HCT116 (cell line): ENCODE data around the gene OR51F2. TPM values are rescaled to one million over a fixed set of nuclear protein-coding genes. Genes with fewer than 3 reads are reported as not detected.

Experiments
- ATAC-seq: fragments of 200-7000 bp; cut with Tn5 transposase; 2 replicates; pipeline ENCODE4 v1.9.1; 2020; ENCODE audit warnings: mild to moderate bottlenecking, moderate library complexity
- BruUV-seq: library from RNA; stranded (reverse); fragments of 400-500 nt; replicated peaks from 2 replicates; lab custom pipeline; 2021; lab: Mats Ljungman, UMichigan
- CTCF ChIA-PET: fragments of 300-600 bp; sonication (Branson Sonifier 250); formaldehyde crosslinking; loops from one replicate; lab custom pipeline; 2021; ENCODE audit warnings: antibody characterized with exemption; lab: Charles Lee
- POLR2A ChIA-PET: fragments of 300-600, 350-600 bp; sonication (Branson Sonifier 250); formaldehyde crosslinking; loops from one replicate; lab custom pipeline; 2021; ENCODE audit warnings: antibody characterized with exemption; lab: Charles Lee
- RAD21 ChIA-PET, 2 experiments: fragments of 300-600 bp; sonication (Branson Sonifier 250); formaldehyde crosslinking; loops; one replicate each; lab custom pipeline; 2023; ENCODE audit warnings: low total read pairs in 2 of 2; ENCODE audit not compliant: uncharacterized antibody in 2 of 2, unreplicated experiment in 2 of 2, low non-redundant PET in 1 of 2; lab: Charles Lee
- DNase-seq: peaks from one replicate; pipeline ENCODE4 v3.0.0-alpha.2; 2010; ENCODE audit warnings: low read depth, low spot score
- H2AFZ ChIP-seq: fragments of 200-600 bp; shearing (Covaris generic), sonication (generic); 2 replicates; pipeline ENCODE4 v1.6.1; 2017; ENCODE audit warnings: low read depth, mixed run types, mixed read lengths, antibody characterized with exemption, low read length; ENCODE audit not compliant: poor library complexity, severe bottlenecking
- H3K27ac ChIP-seq: 2 replicates; pipeline ENCODE4 v1.5.1; 2012; ENCODE audit warnings: low read depth, low read length
- H3K27me3 ChIP-seq: fragments of 200-600 bp; sonication (generic); 2 replicates; pipeline ENCODE4 v1.6.1; 2016; ENCODE audit warnings: mixed run types, low read length, mixed read lengths; ENCODE audit not compliant: insufficient read depth
- H3K36me3 ChIP-seq, 2 experiments: fragments of 200-500 bp in 1 of 2; fragments of 200-600 bp in 1 of 2; sonication (Bioruptor generic) in 1 of 2; sonication (generic) in 1 of 2; 2 replicates each; pipeline versions ENCODE4 v1.5.1 to v1.6.1; 2014 to 2016; ENCODE audit warnings: low read length in 2 of 2, inconsistent platforms in 1 of 2, mixed read lengths in 1 of 2, mixed run types in 1 of 2; ENCODE audit not compliant: insufficient read depth in 2 of 2, control insufficient read depth in 1 of 2
- H3K4me1 ChIP-seq, 2 experiments: fragments of 200-600 bp in 1 of 2; sonication (generic) in 1 of 2; 2 replicates each; pipeline versions ENCODE4 v1.5.1 to v1.6.1; 2012 to 2017; ENCODE audit warnings: low read length in 2 of 2, inconsistent platforms in 1 of 2, mild to moderate bottlenecking in 1 of 2, mixed read lengths in 1 of 2, mixed run types in 1 of 2, moderate library complexity in 1 of 2; ENCODE audit not compliant: insufficient read depth in 2 of 2, control insufficient read depth in 1 of 2
- H3K4me2 ChIP-seq: fragments of 200-600 bp; sonication (generic); 2 replicates; pipeline ENCODE4 v1.6.1; 2017; ENCODE audit warnings: mixed run types, low read length, mixed read lengths
- H3K4me3 ChIP-seq, 2 experiments: fragments of 200-600 bp in 1 of 2; sonication (generic) in 1 of 2; replicated peaks in 1 of 2; 2 replicates each; pipeline ENCODE4 v1.5.1; 2011 to 2016; ENCODE audit warnings: low read length in 2 of 2, control low read depth in 1 of 2, low read depth in 1 of 2, mild to moderate bottlenecking in 1 of 2, mixed read lengths in 1 of 2, mixed run types in 1 of 2
- H3K79me2 ChIP-seq: fragments of 200-600 bp; sonication (generic); 2 replicates; pipeline ENCODE4 v1.6.1; 2017; ENCODE audit warnings: mild to moderate bottlenecking, mixed run types, low read length, moderate library complexity, mixed read lengths; ENCODE audit not compliant: insufficient read depth
- H3K9ac ChIP-seq: fragments of 200-600 bp; sonication (generic); 2 replicates; pipeline ENCODE4 v1.6.1; 2016; ENCODE audit warnings: low read length, mixed read lengths
- H3K9me2 ChIP-seq: fragments of 200-600 bp; sonication (generic), shearing (Covaris generic); 2 replicates; pipeline ENCODE4 v1.6.1; 2017; ENCODE audit warnings: mixed run types, mild to moderate bottlenecking, moderate library complexity; ENCODE audit not compliant: insufficient read depth
- H3K9me3 ChIP-seq, 2 experiments: fragments of 200-500 bp in 1 of 2; fragments of 200-600 bp in 1 of 2; sonication (Bioruptor generic) in 1 of 2; sonication (generic) in 1 of 2; 2 replicates each; pipeline ENCODE4 v1.6.1; 2014 to 2017; ENCODE audit warnings: low read length in 2 of 2, mixed read lengths in 2 of 2, inconsistent platforms in 1 of 2, low read depth in 1 of 2, mild to moderate bottlenecking in 1 of 2, mixed run types in 1 of 2, moderate library complexity in 1 of 2; ENCODE audit not compliant: control insufficient read depth in 1 of 2, insufficient read depth in 1 of 2
- H4K20me1 ChIP-seq: fragments of 200-600 bp; sonication (generic), shearing (Covaris generic); 2 replicates; pipeline ENCODE4 v1.6.1; 2017; ENCODE audit warnings: mixed run types, mild to moderate bottlenecking, moderate library complexity; ENCODE audit not compliant: insufficient read depth
- CBX3 ChIP-seq: IDR thresholded peaks from 2 replicates; pipeline ENCODE4 v1.6.1; 2012; ENCODE audit warnings: low read depth
- CEBPB ChIP-seq: IDR thresholded peaks from 2 replicates; pipeline ENCODE4 v1.6.1; 2012; ENCODE audit warnings: low read depth
- EGR1 ChIP-seq: IDR thresholded peaks from 2 replicates; pipeline ENCODE4 v1.6.1; 2012; ENCODE audit warnings: low read depth
- ELF1 ChIP-seq: IDR thresholded peaks from 2 replicates; pipeline ENCODE4 v1.6.1; 2012; ENCODE audit warnings: low read depth, borderline replicate concordance
- EZH2 ChIP-seq: fragments of 200-600 bp; sonication (generic); IDR thresholded peaks from 2 replicates; pipeline ENCODE4 v1.6.1; 2017; ENCODE audit warnings: antibody characterized with exemption, mixed run types
- FOSL1 ChIP-seq: IDR thresholded peaks from 2 replicates; pipeline ENCODE4 v1.6.1; 2012; ENCODE audit warnings: low read depth
- POLR2A ChIP-seq: IDR thresholded peaks from 2 replicates; pipeline ENCODE4 v1.7.0; 2011; ENCODE audit warnings: borderline replicate concordance; ENCODE audit not compliant: insufficient read depth, insufficient read length; ENCODE audit errors: extremely low read depth
- POLR2AphosphoS5 ChIP-seq: IDR thresholded peaks from 2 replicates; pipeline ENCODE4 v1.6.1; 2011; ENCODE audit warnings: mild to moderate bottlenecking, low read depth, low read length, moderate library complexity
- RAD21 ChIP-seq: IDR thresholded peaks from 2 replicates; pipeline ENCODE4 v1.6.1; 2012; ENCODE audit warnings: low read depth, mild to moderate bottlenecking
- SIN3A ChIP-seq: IDR thresholded peaks from 2 replicates; pipeline ENCODE4 v1.6.1; 2012; ENCODE audit warnings: low read depth
- SRF ChIP-seq: IDR thresholded peaks from 2 replicates; pipeline ENCODE4 v1.6.1; 2012; ENCODE audit warnings: low read depth
- TCF7L2 ChIP-seq: IDR thresholded peaks from 2 replicates; pipeline ENCODE4 v1.7.0; 2011; ENCODE audit warnings: borderline replicate concordance, inconsistent platforms; ENCODE audit not compliant: insufficient read depth, insufficient read length; ENCODE audit errors: extremely low read depth
- YY1 ChIP-seq: IDR thresholded peaks from 2 replicates; pipeline ENCODE4 v1.6.1; 2011; ENCODE audit warnings: low read length, low read depth, moderate library complexity, mild to moderate bottlenecking; ENCODE audit not compliant: insufficient replicate concordance; ENCODE audit errors: extremely low read depth
- ZFX ChIP-seq: fragments of 450-650 bp; IDR thresholded peaks from 2 replicates; pipeline ENCODE4 v1.6.1; 2017
- ZNF274 ChIP-seq: fragments of 200-500 bp; sonication (Bioruptor generic); IDR thresholded peaks from 2 replicates; pipeline ENCODE4 v1.6.1; 2014; ENCODE audit warnings: mild to moderate bottlenecking, low read depth, low read length, inconsistent platforms
- intact Hi-C: fragments of 100-400 bp; cut with micrococcal nuclease; formaldehyde crosslinking; loops from 2 replicates; pipeline ENCODE4 v1.10.0; 2022
- total RNA-seq: library from RNA; stranded (reverse); gene quantifications from one replicate; pipeline ENCODE4 v1.2.1, GENCODE V29; 2021; ENCODE audit not compliant: unreplicated experiment
- TF ChIP-seq, protein P1 (sequence below), 3 experiments: fragments of 200-600 bp in 1 of 3; sonication (generic) in 1 of 3; IDR thresholded peaks in 2 of 3; conservative IDR thresholded peaks in 1 of 3; 2 replicates each; pipeline ENCODE4 v1.5.1; 2012 to 2017; ENCODE audit warnings: low read depth in 2 of 3, low read length in 2 of 3, antibody characterized with exemption in 1 of 3, borderline replicate concordance in 1 of 3, control low read depth in 1 of 3, mild to moderate bottlenecking in 1 of 3, mixed read lengths in 1 of 3, mixed run types in 1 of 3, moderate library complexity in 1 of 3; ENCODE audit not compliant: insufficient read depth in 1 of 3
- TF ChIP-seq, protein P2 (sequence below): IDR thresholded peaks from 2 replicates; pipeline ENCODE4 v1.6.1; 2012
- TF ChIP-seq, protein P3 (sequence below): IDR thresholded peaks from 2 replicates; pipeline ENCODE4 v1.6.1; 2012
- TF ChIP-seq, protein P4 (sequence below): IDR thresholded peaks from 2 replicates; pipeline ENCODE4 v1.6.1; 2012; ENCODE audit warnings: low read depth

Gene OR51F2
- total RNA-seq, 1 experiment from 2014 or later, result not detected

DNA sequence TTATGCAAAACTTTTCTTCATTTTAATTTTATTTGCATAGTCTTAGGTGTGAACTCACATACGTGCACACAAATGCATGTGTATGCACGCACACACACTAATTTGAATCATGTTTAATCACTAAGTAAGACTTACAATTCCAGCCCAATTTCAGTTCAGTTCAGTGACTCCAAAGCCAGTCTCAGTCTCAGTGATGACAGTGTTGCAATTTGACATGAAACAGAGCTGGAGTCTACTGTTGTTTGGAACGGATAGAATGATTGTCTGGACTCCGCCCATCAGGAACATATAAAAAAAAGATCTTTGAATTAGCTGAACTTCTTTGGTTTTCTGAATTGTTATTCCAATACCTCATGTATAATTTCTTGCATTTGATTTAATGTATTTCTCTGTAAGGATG, 42.8 kb downstream of the OR51F2 start:
- no peak overlapping the region for H3K9ac ChIP-seq
- RAD21 ChIA-PET, result no interaction called here
- no peaks in the 10 kb centered on the region for H3K79me2 ChIP-seq
- ATAC-seq, result no peak
- DNase-seq, result no peak
- no peak overlapping the region for H3K27ac ChIP-seq
- BruUV-seq, result no TSS peak
- no peaks in the 10 kb centered on the region for H3K9me2 ChIP-seq
- no peaks in the 10 kb centered on the region for H3K4me1 ChIP-seq
- CTCF ChIA-PET, result no interaction called here
- H3K4me3 ChIP-seq, result no peak overlapping the region
- H4K20me1 ChIP-seq, result no peaks in the 10 kb centered on the region
- TF ChIP-seq EZH2, result no peak
- TF ChIP-seq SIN3A, result no peak
- TF ChIP-seq, protein P1, sequence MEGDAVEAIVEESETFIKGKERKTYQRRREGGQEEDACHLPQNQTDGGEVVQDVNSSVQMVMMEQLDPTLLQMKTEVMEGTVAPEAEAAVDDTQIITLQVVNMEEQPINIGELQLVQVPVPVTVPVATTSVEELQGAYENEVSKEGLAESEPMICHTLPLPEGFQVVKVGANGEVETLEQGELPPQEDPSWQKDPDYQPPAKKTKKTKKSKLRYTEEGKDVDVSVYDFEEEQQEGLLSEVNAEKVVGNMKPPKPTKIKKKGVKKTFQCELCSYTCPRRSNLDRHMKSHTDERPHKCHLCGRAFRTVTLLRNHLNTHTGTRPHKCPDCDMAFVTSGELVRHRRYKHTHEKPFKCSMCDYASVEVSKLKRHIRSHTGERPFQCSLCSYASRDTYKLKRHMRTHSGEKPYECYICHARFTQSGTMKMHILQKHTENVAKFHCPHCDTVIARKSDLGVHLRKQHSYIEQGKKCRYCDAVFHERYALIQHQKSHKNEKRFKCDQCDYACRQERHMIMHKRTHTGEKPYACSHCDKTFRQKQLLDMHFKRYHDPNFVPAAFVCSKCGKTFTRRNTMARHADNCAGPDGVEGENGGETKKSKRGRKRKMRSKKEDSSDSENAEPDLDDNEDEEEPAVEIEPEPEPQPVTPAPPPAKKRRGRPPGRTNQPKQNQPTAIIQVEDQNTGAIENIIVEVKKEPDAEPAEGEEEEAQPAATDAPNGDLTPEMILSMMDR (IDR thresholded peaks at IDR 0.05 in 2 of 3, conservative IDR thresholded peaks at IDR 0.05 in 1 of 3; ENCODE audit: borderline replicate concordance in 1 of 3, insufficient read depth in 1 of 3, low read depth in 2 of 3, low read length in 2 of 3), result no peak
- no peak for TF ChIP-seq POLR2A
- TF ChIP-seq SRF, result no peak
- TF ChIP-seq EGR1, result no peak
- no peak for TF ChIP-seq CEBPB
- TF ChIP-seq TCF7L2, result no peak
- TF ChIP-seq, protein P2, sequence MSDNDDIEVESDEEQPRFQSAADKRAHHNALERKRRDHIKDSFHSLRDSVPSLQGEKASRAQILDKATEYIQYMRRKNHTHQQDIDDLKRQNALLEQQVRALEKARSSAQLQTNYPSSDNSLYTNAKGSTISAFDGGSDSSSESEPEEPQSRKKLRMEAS, result no peak
- no peak for TF ChIP-seq POLR2AphosphoS5
- TF ChIP-seq ZFX, result no peak
- TF ChIP-seq ZNF274, result no peak
- no peak for TF ChIP-seq FOSL1
- TF ChIP-seq, protein P3, sequence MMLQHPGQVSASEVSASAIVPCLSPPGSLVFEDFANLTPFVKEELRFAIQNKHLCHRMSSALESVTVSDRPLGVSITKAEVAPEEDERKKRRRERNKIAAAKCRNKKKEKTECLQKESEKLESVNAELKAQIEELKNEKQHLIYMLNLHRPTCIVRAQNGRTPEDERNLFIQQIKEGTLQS, result no peak
- no peak for TF ChIP-seq ELF1
- TF ChIP-seq, protein P4, sequence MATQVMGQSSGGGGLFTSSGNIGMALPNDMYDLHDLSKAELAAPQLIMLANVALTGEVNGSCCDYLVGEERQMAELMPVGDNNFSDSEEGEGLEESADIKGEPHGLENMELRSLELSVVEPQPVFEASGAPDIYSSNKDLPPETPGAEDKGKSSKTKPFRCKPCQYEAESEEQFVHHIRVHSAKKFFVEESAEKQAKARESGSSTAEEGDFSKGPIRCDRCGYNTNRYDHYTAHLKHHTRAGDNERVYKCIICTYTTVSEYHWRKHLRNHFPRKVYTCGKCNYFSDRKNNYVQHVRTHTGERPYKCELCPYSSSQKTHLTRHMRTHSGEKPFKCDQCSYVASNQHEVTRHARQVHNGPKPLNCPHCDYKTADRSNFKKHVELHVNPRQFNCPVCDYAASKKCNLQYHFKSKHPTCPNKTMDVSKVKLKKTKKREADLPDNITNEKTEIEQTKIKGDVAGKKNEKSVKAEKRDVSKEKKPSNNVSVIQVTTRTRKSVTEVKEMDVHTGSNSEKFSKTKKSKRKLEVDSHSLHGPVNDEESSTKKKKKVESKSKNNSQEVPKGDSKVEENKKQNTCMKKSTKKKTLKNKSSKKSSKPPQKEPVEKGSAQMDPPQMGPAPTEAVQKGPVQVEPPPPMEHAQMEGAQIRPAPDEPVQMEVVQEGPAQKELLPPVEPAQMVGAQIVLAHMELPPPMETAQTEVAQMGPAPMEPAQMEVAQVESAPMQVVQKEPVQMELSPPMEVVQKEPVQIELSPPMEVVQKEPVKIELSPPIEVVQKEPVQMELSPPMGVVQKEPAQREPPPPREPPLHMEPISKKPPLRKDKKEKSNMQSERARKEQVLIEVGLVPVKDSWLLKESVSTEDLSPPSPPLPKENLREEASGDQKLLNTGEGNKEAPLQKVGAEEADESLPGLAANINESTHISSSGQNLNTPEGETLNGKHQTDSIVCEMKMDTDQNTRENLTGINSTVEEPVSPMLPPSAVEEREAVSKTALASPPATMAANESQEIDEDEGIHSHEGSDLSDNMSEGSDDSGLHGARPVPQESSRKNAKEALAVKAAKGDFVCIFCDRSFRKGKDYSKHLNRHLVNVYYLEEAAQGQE, result no peak
- TF ChIP-seq RAD21, result no peak
- no peak for TF ChIP-seq YY1
- TF ChIP-seq CBX3, result no peak
- intact Hi-C loops, result no loop called here
- no peaks in the 10 kb centered on the region for H3K9me3 ChIP-seq
- peaks cover 6% of the 10 kb centered on the region; the same call in 1 of the 2 replicates for H3K27me3 ChIP-seq
- POLR2A ChIA-PET, result no interaction called here
- H3K4me2 ChIP-seq, result no peak overlapping the region
- no peak overlapping the region for H2AFZ ChIP-seq
- no peaks in the 10 kb centered on the region for H3K36me3 ChIP-seq
